ENCODE data around the gene AKAP6.

AKAP6 gene

GRCh38 chr14:32329146-32329545 lies at the start of gene AKAP6:
TSS of gene AKAP6 (plus strand) at chr14:32329298. CDS start at chr14:32433494, 104,196 bp downstream.
- DNase-seq, result peak in 41 of 51 donors; percentile 10 to 94 (median 61)

- DNase-seq, result no peak
Measured at GRCh38 chr14:32286602-32287001, 42.5 kb upstream of the AKAP6 start.

GRCh38 chr14:32296366-32296765 lies 32.7 kb upstream of the AKAP6 start:
- no peak for DNase-seq

GRCh38 chr14:32298346-32298745 lies 30.8 kb upstream of the AKAP6 start:
- DNase-seq, result no peak

- peak in 2 of 51 donors; percentile 1 for DNase-seq
Measured at GRCh38 chr14:32300136-32300535, 29.0 kb upstream of the AKAP6 start.

GRCh38 chr14:32303865-32304264 lies 25.2 kb upstream of the AKAP6 start:
- no peak for DNase-seq

GRCh38 chr14:32304296-32304695 lies 24.8 kb upstream of the AKAP6 start:
- DNase-seq, result no peak

- no peak for DNase-seq
Measured at GRCh38 chr14:32306549-32306948, 22.5 kb upstream of the AKAP6 start.

- DNase-seq, result no peak
Measured at GRCh38 chr14:32307881-32308582, 21.1 kb upstream of the AKAP6 start.

- no peak for DNase-seq
Measured at GRCh38 chr14:32310876-32311275, 18.2 kb upstream of the AKAP6 start.

- DNase-seq, result no peak
Measured at GRCh38 chr14:32311294-32312009, 17.6 kb upstream of the AKAP6 start.

- no peak for DNase-seq
Measured at GRCh38 chr14:32312010-32312331, 17.1 kb upstream of the AKAP6 start.

GRCh38 chr14:32313844-32314376 lies 15.2 kb upstream of the AKAP6 start:
- no peak for DNase-seq

GRCh38 chr14:32318087-32318795 lies 10.9 kb upstream of the AKAP6 start:
- no peak for DNase-seq

- no peak for DNase-seq
Measured at GRCh38 chr14:32319368-32320049, 9.6 kb upstream of the AKAP6 start.

- DNase-seq, result no peak
Measured at GRCh38 chr14:32324601-32325000, 4.5 kb upstream of the AKAP6 start.

- DNase-seq, result no peak
Measured at GRCh38 chr14:32327255-32327961, 1.7 kb upstream of the AKAP6 start.

- DNase-seq, result peak in 5 of 51 donors; percentile 6 to 81 (median 8)
Measured at GRCh38 chr14:32329690-32330285, 690 bp downstream of the AKAP6 start.

GRCh38 chr14:32330351-32331111 lies 1.4 kb downstream of the AKAP6 start:
- DNase-seq, result peak in 4 of 51 donors; percentile 10 to 70 (median 22)

- DNase-seq, result peak in 12 of 51 donors; percentile 11 to 70 (median 16)
Measured at GRCh38 chr14:32331206-32331605, 2.1 kb downstream of the AKAP6 start.

Measured in hypothalamus (tissue), 51 donors.